ENCODE data around the gene CFAP65.

GRCh38 chr2:218997731-218998130 lies 43.6 kb downstream of the CFAP65 start:
- no peak for TF ChIP-seq POLR2AphosphoS5 (IDR thresholded peaks at IDR 0.05)
- no peak for TF ChIP-seq CTCF (IDR thresholded peaks at IDR 0.05)
- no peak for TF ChIP-seq POLR2A (IDR thresholded peaks at IDR 0.05; ENCODE audit: low read depth)
- no peak for TF ChIP-seq EP300 (IDR thresholded peaks at IDR 0.05)
